NT2/D1 (cell line): ENCODE data around the gene SMG7.

ENCODE experiments used
- SUZ12 ChIP-seq: IDR thresholded peaks from 2 replicates; pipeline ENCODE4 v1.6.1; 2011; ENCODE audit not compliant: insufficient read length, insufficient read depth; ENCODE audit errors: extremely low read depth
- YY1 ChIP-seq: IDR thresholded peaks from 2 replicates; pipeline ENCODE4 v1.6.1; 2011; ENCODE audit not compliant: insufficient read length, insufficient read depth
- ZNF274 ChIP-seq: IDR thresholded peaks from 2 replicates; pipeline ENCODE4 v1.6.1; 2011; ENCODE audit warnings: mild to moderate bottlenecking, low read depth, low read length

GRCh38 chr1:183593356-183593755 is 121.1 kb downstream of the SMG7 start:
- no peak for TF ChIP-seq YY1
- TF ChIP-seq SUZ12: no peak
- no peak for TF ChIP-seq ZNF274
